ENCODE measurements around the gene ZNF678. TPM values are rescaled to one million over a fixed set of nuclear protein-coding genes. Genes with fewer than 3 reads are reported as not detected.

Gene ZNF678
- polyA plus RNA-seq, 1 experiment: 1.2 TPM

DNA sequence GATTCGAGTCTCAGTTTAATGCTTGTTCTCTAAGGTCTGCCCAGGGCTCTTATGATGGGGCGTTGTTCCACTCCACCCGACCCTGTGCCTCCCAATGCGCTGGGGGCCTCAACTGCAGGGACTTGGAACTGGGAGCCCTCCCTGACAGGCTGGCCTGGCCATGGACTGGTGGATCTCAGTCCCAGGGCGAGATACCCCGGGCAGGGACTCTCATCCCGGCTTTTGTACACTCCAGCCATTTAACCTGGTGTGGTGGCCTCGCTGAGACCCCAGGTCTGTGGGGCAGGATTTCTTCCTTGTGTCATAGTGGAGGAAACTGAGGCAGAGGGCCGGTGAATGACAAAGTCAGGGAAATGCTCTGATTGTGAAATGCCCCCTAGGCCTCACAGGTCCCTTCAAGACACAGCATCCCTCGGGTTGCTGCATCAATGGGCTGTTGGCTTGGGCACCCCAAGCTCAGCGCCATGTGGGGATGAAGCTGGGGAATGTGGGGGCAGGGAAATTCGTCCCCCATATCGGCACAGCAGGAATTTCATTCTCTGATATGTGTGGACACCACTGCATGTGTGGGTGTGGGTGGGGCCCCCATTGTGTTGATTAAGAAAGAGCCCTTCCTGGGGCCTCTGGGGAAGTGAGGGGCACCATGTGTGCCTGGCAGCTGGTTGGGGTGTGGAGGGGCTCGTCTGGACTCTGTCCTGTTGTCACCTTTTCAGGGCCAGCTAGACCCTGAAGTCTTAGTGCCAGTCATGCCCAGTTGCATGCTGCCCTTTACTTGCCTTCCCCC, 19.9 kb upstream of the ZNF678 start:
- no peaks in the 10 kb centered on the region for H3K36me3 ChIP-seq (ENCODE audit: control insufficient read depth, insufficient read depth, low read length)
- POLR2A ChIA-PET: no interaction called here
- no peaks in the 10 kb centered on the region for H3K27me3 ChIP-seq (ENCODE audit: control insufficient read depth, insufficient read depth, low read length)
- DNase-seq (ENCODE audit: low read depth): no peak
- CTCF ChIA-PET: interaction anchor here (1.0 to 1.5 kb wide), 7 partner anchors 10 to 62 kb away, joined by 3 to 6 read pairs (median 4); no protein-coding TSS in a partner anchor
- TF ChIP-seq, protein P1, sequence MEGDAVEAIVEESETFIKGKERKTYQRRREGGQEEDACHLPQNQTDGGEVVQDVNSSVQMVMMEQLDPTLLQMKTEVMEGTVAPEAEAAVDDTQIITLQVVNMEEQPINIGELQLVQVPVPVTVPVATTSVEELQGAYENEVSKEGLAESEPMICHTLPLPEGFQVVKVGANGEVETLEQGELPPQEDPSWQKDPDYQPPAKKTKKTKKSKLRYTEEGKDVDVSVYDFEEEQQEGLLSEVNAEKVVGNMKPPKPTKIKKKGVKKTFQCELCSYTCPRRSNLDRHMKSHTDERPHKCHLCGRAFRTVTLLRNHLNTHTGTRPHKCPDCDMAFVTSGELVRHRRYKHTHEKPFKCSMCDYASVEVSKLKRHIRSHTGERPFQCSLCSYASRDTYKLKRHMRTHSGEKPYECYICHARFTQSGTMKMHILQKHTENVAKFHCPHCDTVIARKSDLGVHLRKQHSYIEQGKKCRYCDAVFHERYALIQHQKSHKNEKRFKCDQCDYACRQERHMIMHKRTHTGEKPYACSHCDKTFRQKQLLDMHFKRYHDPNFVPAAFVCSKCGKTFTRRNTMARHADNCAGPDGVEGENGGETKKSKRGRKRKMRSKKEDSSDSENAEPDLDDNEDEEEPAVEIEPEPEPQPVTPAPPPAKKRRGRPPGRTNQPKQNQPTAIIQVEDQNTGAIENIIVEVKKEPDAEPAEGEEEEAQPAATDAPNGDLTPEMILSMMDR (IDR thresholded peaks at IDR 0.05; ENCODE audit: insufficient read depth, low read depth, low read length): no peak
- H3K4me3 ChIP-seq (ENCODE audit: low read depth, low read length): no peak overlapping the region

DNA sequence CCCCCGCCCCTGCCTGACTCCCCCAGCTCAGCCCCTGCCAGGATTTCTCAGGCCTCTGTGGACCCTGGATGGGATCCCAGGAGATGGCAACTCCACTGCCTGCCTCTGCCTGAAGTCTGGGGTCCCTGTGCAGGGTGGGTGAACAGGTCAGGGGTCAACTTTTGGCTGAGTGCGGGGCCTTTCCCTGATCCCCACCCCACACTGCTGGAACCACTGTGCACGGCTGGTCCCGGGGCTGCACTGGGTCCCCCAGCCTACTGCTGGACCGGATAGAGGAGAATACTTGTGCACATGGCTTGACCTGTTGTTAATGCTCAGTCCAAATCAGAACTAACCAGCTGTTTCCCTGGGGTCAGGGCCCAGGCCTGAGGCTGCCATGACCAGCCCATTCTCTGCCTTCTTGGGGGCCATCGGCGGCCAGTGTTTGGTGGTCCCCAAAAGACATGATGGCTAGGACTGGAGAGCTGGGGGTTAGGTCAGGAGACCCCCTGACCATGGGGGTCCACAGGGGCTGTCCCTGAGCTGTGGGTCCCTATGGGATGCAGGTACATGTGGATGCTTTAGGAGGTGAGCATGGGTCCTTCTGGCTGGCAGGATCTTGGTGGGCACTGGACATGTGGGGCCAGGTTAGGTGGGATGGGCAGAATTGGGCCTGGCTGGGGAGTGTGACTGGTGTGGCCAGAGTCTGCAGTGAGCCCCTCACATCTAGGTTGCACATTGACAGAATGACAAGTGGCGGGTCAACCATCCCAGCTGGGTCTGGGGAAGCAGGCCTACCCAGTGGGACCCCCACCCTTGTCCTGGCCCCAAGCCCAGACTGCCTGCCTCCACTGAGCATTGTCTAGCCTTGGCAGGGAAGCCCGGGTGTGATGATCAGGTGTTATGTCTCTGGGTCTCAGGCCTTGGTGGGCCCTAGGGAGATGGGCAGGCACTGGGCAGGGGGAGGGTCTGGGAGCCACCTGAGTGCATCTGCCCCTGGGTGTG, 19.0 kb upstream of the ZNF678 start:
- no peaks in the 10 kb centered on the region for H3K27me3 ChIP-seq (ENCODE audit: control insufficient read depth, insufficient read depth, low read length)
- no peaks in the 10 kb centered on the region for H3K36me3 ChIP-seq (ENCODE audit: control insufficient read depth, insufficient read depth, low read length)
- no peak for DNase-seq (ENCODE audit: low read depth)
- TF ChIP-seq, protein P1 (IDR thresholded peaks at IDR 0.05; ENCODE audit: insufficient read depth, low read depth, low read length): no peak
- ChIA-PET CTCF (interaction anchor here (1.1 to 1.5 kb wide), 2 partner anchors 9 to 63 kb away, joined by 3 read pairs; no protein-coding TSS in a partner anchor), POLR2A (no interaction called here)
- H3K4me3 ChIP-seq (ENCODE audit: low read depth, low read length): no peak overlapping the region

DNA sequence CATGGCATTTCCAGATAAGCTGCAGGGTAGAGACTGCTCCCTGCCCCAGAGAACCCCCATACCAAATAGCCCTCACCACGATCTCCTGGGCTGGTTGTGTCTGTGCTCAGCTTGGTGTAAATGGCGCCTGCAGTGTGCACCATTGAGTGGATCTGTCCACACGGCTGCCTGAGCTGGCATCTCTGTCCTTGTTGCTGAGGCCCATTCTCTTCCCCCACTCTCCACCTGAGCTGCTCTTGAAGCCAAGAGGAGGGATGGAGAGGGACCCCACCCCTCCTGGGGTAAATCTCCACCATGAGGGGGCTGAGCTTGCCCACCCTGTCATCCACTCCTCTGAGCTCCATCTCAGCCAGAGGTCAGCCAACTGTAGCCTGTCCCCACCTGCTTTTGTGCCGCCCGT, 18.0 kb upstream of the ZNF678 start:
- CTCF ChIA-PET: interaction anchor here (1.3 kb wide), 1 partner anchor 63 kb away, joined by 3 read pairs; no protein-coding TSS in a partner anchor
- POLR2A ChIA-PET: no interaction called here
- TF ChIP-seq, protein P1 (IDR thresholded peaks at IDR 0.05; ENCODE audit: insufficient read depth, low read depth, low read length): no peak
- Histone ChIP-seq H3K27me3 (ENCODE audit: control insufficient read depth, insufficient read depth, low read length) (no peaks in the 10 kb centered on the region), H3K36me3 (ENCODE audit: control insufficient read depth, insufficient read depth, low read length) (no peaks in the 10 kb centered on the region), H3K4me3 (ENCODE audit: low read depth, low read length) (no peak overlapping the region)
- DNase-seq (ENCODE audit: low read depth): no peak

DNA sequence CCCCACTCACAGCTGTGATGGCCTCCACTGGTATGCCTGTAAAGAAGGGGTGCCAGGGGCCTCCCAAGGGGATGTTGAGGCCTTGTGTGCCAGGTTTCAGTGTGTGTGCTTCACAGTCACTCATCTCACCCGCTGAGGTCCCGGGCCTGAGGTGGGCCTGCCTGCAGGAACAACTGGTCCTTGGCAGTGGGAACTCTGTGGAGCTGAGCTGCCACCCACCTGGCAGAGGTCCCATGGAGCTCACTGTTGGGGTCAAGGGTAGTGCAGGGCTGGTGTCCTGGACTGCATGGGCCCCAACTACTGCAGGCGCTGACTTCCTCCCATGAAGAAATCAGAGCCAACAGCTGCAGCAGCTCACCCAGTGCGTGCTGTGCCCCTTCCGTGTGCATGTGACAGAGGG, 17.3 kb upstream of the ZNF678 start:
- CTCF ChIA-PET: interaction anchor here (1.3 kb wide), 1 partner anchor 64 kb away, joined by 3 read pairs; no protein-coding TSS in a partner anchor
- no peaks in the 10 kb centered on the region for H3K27me3 ChIP-seq (ENCODE audit: control insufficient read depth, insufficient read depth, low read length)
- POLR2A ChIA-PET: no interaction called here
- TF ChIP-seq, protein P1 (IDR thresholded peaks at IDR 0.05; ENCODE audit: insufficient read depth, low read depth, low read length): no peak
- no peaks in the 10 kb centered on the region for H3K36me3 ChIP-seq (ENCODE audit: control insufficient read depth, insufficient read depth, low read length)
- no peak overlapping the region for H3K4me3 ChIP-seq (ENCODE audit: low read depth, low read length)
- DNase-seq (ENCODE audit: low read depth): no peak
